Activated CD4-positive, alpha-beta memory T cell treated with anti-CD3 and anti-CD28 coated beads for 36 hours (primary cell): ENCODE results near the gene PARVB. TPM values are rescaled to one million over a fixed set of nuclear protein-coding genes. Genes with fewer than 3 reads are reported as not detected.

Experiments used
- CTCF ChIA-PET: fragments of 350-600 bp; sonication (Branson Sonifier 250); formaldehyde crosslinking; loops from one replicate; lab custom pipeline; 2021; ENCODE audit warnings: antibody characterized with exemption, inconsistent platforms; lab: Charles Lee
- POLR2A ChIA-PET: fragments of 350-600 bp; sonication (Branson Sonifier 250); formaldehyde crosslinking; loops from one replicate; lab custom pipeline; 2021; ENCODE audit warnings: antibody characterized with exemption; lab: Charles Lee
- DNase-seq: peaks from one replicate; pipeline ENCODE4 v3.0.0-alpha.2; 2020
- H3K27ac Mint-ChIP-seq: one replicate; pipeline ENCODE4 v1.8.0; 2021; ENCODE audit warnings: mixed read lengths
- H3K27me3 Mint-ChIP-seq: one replicate; pipeline ENCODE4 v1.8.0; 2021; ENCODE audit warnings: mixed read lengths
- H3K36me3 Mint-ChIP-seq: one replicate; pipeline ENCODE4 v1.8.0; 2021; ENCODE audit warnings: mixed read lengths
- H3K4me1 Mint-ChIP-seq: one replicate; pipeline ENCODE4 v1.8.0; 2021; ENCODE audit warnings: low read depth, mixed read lengths
- H3K4me3 Mint-ChIP-seq: one replicate; pipeline ENCODE4 v1.8.0; 2021; ENCODE audit warnings: mild to moderate bottlenecking, mixed read lengths
- H3K9me3 Mint-ChIP-seq: one replicate; pipeline ENCODE4 v1.8.0; 2021; ENCODE audit warnings: mixed read lengths
- intact Hi-C: fragments of 100-400 bp; cut with micrococcal nuclease; formaldehyde crosslinking; loops from one replicate; pipeline ENCODE4 v1.15.1; 2023
- total RNA-seq, 2 experiments: library from RNA; stranded (reverse); gene quantifications; one replicate each; pipeline ENCODE4 v1.2.3, GENCODE V29; 2021

PARVB gene
- total RNA-seq, 2 experiments from 2014 or later = 77.8 to 82.8 TPM

GRCh38 chr22:44205516-44206329 lies 181.6 kb downstream of the PARVB start:
- H3K4me1 Mint-ChIP-seq = no peaks in the 10 kb centered on the region
- DNase-seq = no peak
- H3K27ac Mint-ChIP-seq = no peak overlapping the region
- H3K9me3 Mint-ChIP-seq = peaks cover 13% of the 10 kb centered on the region
- H3K36me3 Mint-ChIP-seq = peaks cover 19% of the 10 kb centered on the region
- H3K4me3 Mint-ChIP-seq = no peak overlapping the region
- CTCF ChIA-PET = no interaction called here
- POLR2A ChIA-PET = no interaction called here
- no peaks in the 10 kb centered on the region for H3K27me3 Mint-ChIP-seq
- intact Hi-C loops = no loop called here

- H3K27ac Mint-ChIP-seq = no peak overlapping the region
- intact Hi-C loops = no loop called here
- no peaks in the 10 kb centered on the region for H3K4me1 Mint-ChIP-seq
- no peak for DNase-seq
- CTCF ChIA-PET = no interaction called here
- peaks cover 13% of the 10 kb centered on the region for H3K9me3 Mint-ChIP-seq
- POLR2A ChIA-PET = no interaction called here
- no peaks in the 10 kb centered on the region for H3K27me3 Mint-ChIP-seq
- peaks cover 16% of the 10 kb centered on the region for H3K36me3 Mint-ChIP-seq
- no peak overlapping the region for H3K4me3 Mint-ChIP-seq
Observed at GRCh38 chr22:44206330-44206645, 182.2 kb downstream of the PARVB start.

GRCh38 chr22:44206696-44207095 lies 182.6 kb downstream of the PARVB start:
- no peaks in the 10 kb centered on the region for H3K27me3 Mint-ChIP-seq
- no peak overlapping the region for H3K4me3 Mint-ChIP-seq
- H3K9me3 Mint-ChIP-seq = peaks cover 13% of the 10 kb centered on the region
- no peak for DNase-seq
- peaks cover 16% of the 10 kb centered on the region for H3K36me3 Mint-ChIP-seq
- intact Hi-C loops = no loop called here
- POLR2A ChIA-PET = no interaction called here
- H3K27ac Mint-ChIP-seq = no peak overlapping the region
- no peaks in the 10 kb centered on the region for H3K4me1 Mint-ChIP-seq
- CTCF ChIA-PET = no interaction called here

- H3K4me1 Mint-ChIP-seq = no peaks in the 10 kb centered on the region
- no peak overlapping the region for H3K27ac Mint-ChIP-seq
- no peak for DNase-seq
- intact Hi-C loops = no loop called here
- H3K27me3 Mint-ChIP-seq = no peaks in the 10 kb centered on the region
- ChIA-PET POLR2A (interaction anchor here (0.5 kb wide), 1 partner anchor 10 kb away, joined by 3 read pairs; no protein-coding TSS in a partner anchor), CTCF (no interaction called here)
- H3K4me3 Mint-ChIP-seq = no peak overlapping the region
- H3K36me3 Mint-ChIP-seq = peaks cover 12% of the 10 kb centered on the region
- H3K9me3 Mint-ChIP-seq = peaks cover 13% of the 10 kb centered on the region
Observed at GRCh38 chr22:44207173-44207980, 183.3 kb downstream of the PARVB start.

- ChIA-PET CTCF (no interaction called here), POLR2A (interaction anchor here (0.5 kb wide), 1 partner anchor 9 kb away, joined by 3 read pairs; no protein-coding TSS in a partner anchor)
- Mint-ChIP-seq H3K4me3 (no peak overlapping the region), H3K27ac (no peak overlapping the region), H3K27me3 (no peaks in the 10 kb centered on the region), H3K9me3 (peaks cover 13% of the 10 kb centered on the region), H3K36me3 (peaks cover 8% of the 10 kb centered on the region), H3K4me1 (no peaks in the 10 kb centered on the region)
- intact Hi-C loops = no loop called here
- DNase-seq = no peak
Observed at GRCh38 chr22:44207981-44208317, 183.8 kb downstream of the PARVB start.

- peaks cover 6% of the 10 kb centered on the region for H3K36me3 Mint-ChIP-seq
- H3K27me3 Mint-ChIP-seq = no peaks in the 10 kb centered on the region
- CTCF ChIA-PET = no interaction called here
- peaks cover 13% of the 10 kb centered on the region for H3K9me3 Mint-ChIP-seq
- intact Hi-C loops = no loop called here
- no peak for DNase-seq
- POLR2A ChIA-PET = no interaction called here
- no peak overlapping the region for H3K4me3 Mint-ChIP-seq
- H3K4me1 Mint-ChIP-seq = no peaks in the 10 kb centered on the region
- H3K27ac Mint-ChIP-seq = no peak overlapping the region
Observed at GRCh38 chr22:44209343-44209742, 185.2 kb downstream of the PARVB start.

- Mint-ChIP-seq H3K4me3 (no peak overlapping the region), H3K9me3 (peaks cover 13% of the 10 kb centered on the region), H3K27me3 (no peaks in the 10 kb centered on the region), H3K27ac (no peak overlapping the region), H3K4me1 (no peaks in the 10 kb centered on the region), H3K36me3 (peaks cover 6% of the 10 kb centered on the region)
- POLR2A ChIA-PET = interaction anchor here (0.6 kb wide), 1 partner anchor 175 kb away, joined by 4 read pairs; no protein-coding TSS in a partner anchor
- CTCF ChIA-PET = interaction anchor here (0.6 kb wide), 1 partner anchor 39 kb away, joined by 6 read pairs; no protein-coding TSS in a partner anchor
- intact Hi-C loops = no loop called here
- no peak for DNase-seq
Observed at GRCh38 chr22:44210722-44211121, 186.6 kb downstream of the PARVB start.

GRCh38 chr22:44211256-44211945 lies 187.3 kb downstream of the PARVB start:
- POLR2A ChIA-PET = interaction anchor here (0.6 kb wide), 1 partner anchor 174 kb away, joined by 4 read pairs; no protein-coding TSS in a partner anchor
- H3K27me3 Mint-ChIP-seq = no peaks in the 10 kb centered on the region
- peaks cover 16% of the 10 kb centered on the region for H3K9me3 Mint-ChIP-seq
- DNase-seq = no peak
- H3K4me3 Mint-ChIP-seq = no peak overlapping the region
- no peaks in the 10 kb centered on the region for H3K4me1 Mint-ChIP-seq
- no peak overlapping the region for H3K27ac Mint-ChIP-seq
- H3K36me3 Mint-ChIP-seq = peaks cover 6% of the 10 kb centered on the region
- CTCF ChIA-PET = interaction anchor here (0.6 kb wide), 1 partner anchor 39 kb away, joined by 6 read pairs; no protein-coding TSS in a partner anchor
- intact Hi-C loops = no loop called here

GRCh38 chr22:44211946-44212930 lies 188.1 kb downstream of the PARVB start:
- ChIA-PET POLR2A (no interaction called here), CTCF (no interaction called here)
- no peak overlapping the region for H3K4me3 Mint-ChIP-seq
- DNase-seq = no peak
- H3K36me3 Mint-ChIP-seq = peaks cover 6% of the 10 kb centered on the region
- peaks cover 16% of the 10 kb centered on the region for H3K9me3 Mint-ChIP-seq
- no peak overlapping the region for H3K27ac Mint-ChIP-seq
- H3K27me3 Mint-ChIP-seq = no peaks in the 10 kb centered on the region
- intact Hi-C loops = no loop called here
- no peaks in the 10 kb centered on the region for H3K4me1 Mint-ChIP-seq

- CTCF ChIA-PET = no interaction called here
- peaks cover 6% of the 10 kb centered on the region for H3K36me3 Mint-ChIP-seq
- POLR2A ChIA-PET = no interaction called here
- no peak overlapping the region for H3K27ac Mint-ChIP-seq
- H3K9me3 Mint-ChIP-seq = peaks cover 16% of the 10 kb centered on the region
- no peak for DNase-seq
- no peak overlapping the region for H3K4me3 Mint-ChIP-seq
- H3K4me1 Mint-ChIP-seq = no peaks in the 10 kb centered on the region
- no peaks in the 10 kb centered on the region for H3K27me3 Mint-ChIP-seq
- intact Hi-C loops = no loop called here
Observed at GRCh38 chr22:44212936-44213335, 188.8 kb downstream of the PARVB start.

GRCh38 chr22:44213489-44214043 lies 189.5 kb downstream of the PARVB start:
- H3K4me1 Mint-ChIP-seq = no peaks in the 10 kb centered on the region
- H3K27ac Mint-ChIP-seq = no peak overlapping the region
- intact Hi-C loops = no loop called here
- H3K27me3 Mint-ChIP-seq = no peaks in the 10 kb centered on the region
- no peak overlapping the region for H3K4me3 Mint-ChIP-seq
- no peak for DNase-seq
- peaks cover 16% of the 10 kb centered on the region for H3K9me3 Mint-ChIP-seq
- CTCF ChIA-PET = no interaction called here
- POLR2A ChIA-PET = no interaction called here
- H3K36me3 Mint-ChIP-seq = peaks cover 6% of the 10 kb centered on the region
